Activated T-cell treated with anti-CD3 and anti-CD28 coated beads, Interleukin-2, amount 50 U/mL, for 4 hours (primary cell): Measurements from ENCODE around the gene SOX5. TPM values are rescaled to one million over a fixed set of nuclear protein-coding genes. Genes with fewer than 3 reads are reported as not detected.

Source experiments
- ATAC-seq, 2 donors: fragments of 200-7000 bp; cut with Tn5 transposase; one replicate each; pipeline ENCODE4 v1.10.0; 2021
- DNase-seq: peaks from one replicate; pipeline ENCODE4 v3.0.0-alpha.2; 2020
- H3K27me3 Mint-ChIP-seq: one replicate; pipeline ENCODE4 v1.8.0; 2021; ENCODE audit warnings: low read depth, mixed read lengths
- H3K36me3 Mint-ChIP-seq: one replicate; pipeline ENCODE4 v1.8.0; 2022; ENCODE audit warnings: mixed read lengths; ENCODE audit not compliant: insufficient read depth
- H3K4me1 Mint-ChIP-seq: one replicate; pipeline ENCODE4 v1.8.0; 2021; ENCODE audit warnings: low read depth, mixed read lengths
- H3K4me3 Mint-ChIP-seq: one replicate; pipeline ENCODE4 v1.8.0; 2021; ENCODE audit warnings: mild to moderate bottlenecking, moderate library complexity, mixed read lengths
- H3K9me3 Mint-ChIP-seq: one replicate; pipeline ENCODE4 v1.8.0; 2021; ENCODE audit warnings: mixed read lengths
- total RNA-seq, 3 donors: library from RNA; stranded (reverse); gene quantifications; one replicate each; pipeline ENCODE4 v1.2.1, GENCODE V29; 2021

SOX5 gene
- total RNA-seq, 3 donors from 2014 or later = 0.15 to 1.7 (median 0.34) TPM

GRCh38 chr12:23775208-23775607, 174.3 kb downstream of the SOX5 start:
- ATAC-seq = no peak
- Mint-ChIP-seq H3K4me1 (no peaks in the 10 kb centered on the region), H3K36me3 (no peaks in the 10 kb centered on the region)

GRCh38 chr12:23771240-23771949, 178.1 kb downstream of the SOX5 start:
- no peak overlapping the region for H3K4me3 Mint-ChIP-seq
- H3K4me1 Mint-ChIP-seq = no peaks in the 10 kb centered on the region
- no peaks in the 10 kb centered on the region for H3K36me3 Mint-ChIP-seq
- no peaks in the 10 kb centered on the region for H3K9me3 Mint-ChIP-seq
- DNase-seq = no peak
- no peak for ATAC-seq
- H3K27me3 Mint-ChIP-seq = no peaks in the 10 kb centered on the region

More at GRCh38 chr12:23775208-23775607, 174.3 kb downstream of the SOX5 start:
- H3K27me3 Mint-ChIP-seq = no peaks in the 10 kb centered on the region
- no peak for DNase-seq
- H3K4me3 Mint-ChIP-seq = no peak overlapping the region
- H3K9me3 Mint-ChIP-seq = peaks cover 5% of the 10 kb centered on the region

- H3K36me3 Mint-ChIP-seq = no peaks in the 10 kb centered on the region
- no peaks in the 10 kb centered on the region for H3K27me3 Mint-ChIP-seq
- ATAC-seq (no peak), DNase-seq (no peak)
- no peaks in the 10 kb centered on the region for H3K9me3 Mint-ChIP-seq
- H3K4me1 Mint-ChIP-seq = no peaks in the 10 kb centered on the region
- no peak overlapping the region for H3K4me3 Mint-ChIP-seq
Observed at GRCh38 chr12:23770202-23770938, 179.1 kb downstream of the SOX5 start.

- ATAC-seq (no peak), DNase-seq (no peak)
- no peaks in the 10 kb centered on the region for H3K4me1 Mint-ChIP-seq
- H3K9me3 Mint-ChIP-seq = peaks cover 3% of the 10 kb centered on the region
- H3K36me3 Mint-ChIP-seq = no peaks in the 10 kb centered on the region
- H3K27me3 Mint-ChIP-seq = no peaks in the 10 kb centered on the region
- H3K4me3 Mint-ChIP-seq = no peak overlapping the region
Observed at GRCh38 chr12:23767834-23768233, 181.6 kb downstream of the SOX5 start.

GRCh38 chr12:23763724-23764123, 185.7 kb downstream of the SOX5 start:
- no peaks in the 10 kb centered on the region for H3K4me1 Mint-ChIP-seq
- peaks cover 9% of the 10 kb centered on the region for H3K9me3 Mint-ChIP-seq
- H3K4me3 Mint-ChIP-seq = no peak overlapping the region
- no peaks in the 10 kb centered on the region for H3K36me3 Mint-ChIP-seq
- no peak for DNase-seq
- no peaks in the 10 kb centered on the region for H3K27me3 Mint-ChIP-seq
- no peak for ATAC-seq

GRCh38 chr12:23760495-23760894, 189.0 kb downstream of the SOX5 start:
- ATAC-seq (no peak), DNase-seq (no peak)
- peaks cover 9% of the 10 kb centered on the region for H3K9me3 Mint-ChIP-seq
- no peaks in the 10 kb centered on the region for H3K27me3 Mint-ChIP-seq
- H3K4me3 Mint-ChIP-seq = no peak overlapping the region
- H3K36me3 Mint-ChIP-seq = no peaks in the 10 kb centered on the region
- H3K4me1 Mint-ChIP-seq = no peaks in the 10 kb centered on the region

- no peak for ATAC-seq
- DNase-seq = no peak
- Mint-ChIP-seq H3K36me3 (no peaks in the 10 kb centered on the region), H3K4me1 (no peaks in the 10 kb centered on the region), H3K4me3 (no peak overlapping the region), H3K27me3 (no peaks in the 10 kb centered on the region), H3K9me3 (peaks cover 6% of the 10 kb centered on the region)
Observed at GRCh38 chr12:23758608-23759007, 190.9 kb downstream of the SOX5 start.

GRCh38 chr12:23757541-23757962, 191.9 kb downstream of the SOX5 start:
- Mint-ChIP-seq H3K4me1 (no peaks in the 10 kb centered on the region), H3K36me3 (no peaks in the 10 kb centered on the region), H3K27me3 (no peaks in the 10 kb centered on the region), H3K9me3 (peaks cover 6% of the 10 kb centered on the region), H3K4me3 (no peak overlapping the region)
- DNase-seq (no peak), ATAC-seq (no peak)

GRCh38 chr12:23756416-23756815, 193.1 kb downstream of the SOX5 start:
- Mint-ChIP-seq H3K4me3 (no peak overlapping the region), H3K4me1 (no peaks in the 10 kb centered on the region), H3K27me3 (no peaks in the 10 kb centered on the region), H3K36me3 (no peaks in the 10 kb centered on the region), H3K9me3 (peaks cover 6% of the 10 kb centered on the region)
- ATAC-seq (no peak), DNase-seq (no peak)

- peaks cover 3% of the 10 kb centered on the region for H3K9me3 Mint-ChIP-seq
- no peaks in the 10 kb centered on the region for H3K4me1 Mint-ChIP-seq
- no peak overlapping the region for H3K4me3 Mint-ChIP-seq
- no peaks in the 10 kb centered on the region for H3K27me3 Mint-ChIP-seq
- no peak for ATAC-seq
- no peaks in the 10 kb centered on the region for H3K36me3 Mint-ChIP-seq
- DNase-seq = no peak
Observed at GRCh38 chr12:23753628-23754365, 195.7 kb downstream of the SOX5 start.

GRCh38 chr12:23752245-23752644, 197.2 kb downstream of the SOX5 start:
- H3K4me1 Mint-ChIP-seq = no peaks in the 10 kb centered on the region
- no peaks in the 10 kb centered on the region for H3K36me3 Mint-ChIP-seq
- peaks cover 7% of the 10 kb centered on the region for H3K9me3 Mint-ChIP-seq
- ATAC-seq (no peak), DNase-seq (no peak)
- H3K4me3 Mint-ChIP-seq = no peak overlapping the region
- no peaks in the 10 kb centered on the region for H3K27me3 Mint-ChIP-seq

GRCh38 chr12:23751641-23752040, 197.8 kb downstream of the SOX5 start:
- ATAC-seq (no peak), DNase-seq (no peak)
- Mint-ChIP-seq H3K27me3 (no peaks in the 10 kb centered on the region), H3K9me3 (peaks cover 12% of the 10 kb centered on the region), H3K4me3 (no peak overlapping the region), H3K4me1 (no peaks in the 10 kb centered on the region), H3K36me3 (no peaks in the 10 kb centered on the region)

GRCh38 chr12:23750923-23751322, 198.5 kb downstream of the SOX5 start:
- no peak for ATAC-seq
- no peak for DNase-seq
- H3K27me3 Mint-ChIP-seq = no peaks in the 10 kb centered on the region
- peaks cover 12% of the 10 kb centered on the region for H3K9me3 Mint-ChIP-seq
- no peaks in the 10 kb centered on the region for H3K36me3 Mint-ChIP-seq
- H3K4me1 Mint-ChIP-seq = no peaks in the 10 kb centered on the region
- H3K4me3 Mint-ChIP-seq = no peak overlapping the region

- ATAC-seq = no peak
- H3K4me1 Mint-ChIP-seq = no peaks in the 10 kb centered on the region
- no peaks in the 10 kb centered on the region for H3K36me3 Mint-ChIP-seq
- no peaks in the 10 kb centered on the region for H3K27me3 Mint-ChIP-seq
- H3K9me3 Mint-ChIP-seq = peaks cover 29% of the 10 kb centered on the region
- DNase-seq = no peak
- H3K4me3 Mint-ChIP-seq = no peak overlapping the region
Observed at GRCh38 chr12:23744696-23745095, 204.8 kb downstream of the SOX5 start.
